ENCODE measurements around the gene NEK1.

DNA sequence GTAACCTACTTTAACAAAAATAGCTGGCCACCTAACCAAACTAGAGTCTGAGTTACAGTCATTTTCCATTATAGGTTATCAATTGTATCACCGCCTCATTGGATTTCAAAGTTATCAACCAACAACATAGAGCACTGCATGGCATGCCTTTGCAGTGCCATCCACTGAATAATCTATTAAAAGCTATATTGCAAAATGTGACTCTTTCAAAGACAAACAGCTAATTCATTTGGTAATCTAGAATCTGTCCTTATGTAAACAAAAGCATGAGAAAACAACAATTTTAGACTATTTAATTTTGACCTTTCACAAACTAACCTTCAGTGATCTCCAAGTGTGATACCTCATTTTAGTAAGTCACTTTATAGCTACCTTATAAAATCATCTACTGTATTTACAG is 197.5 kb downstream of the NEK1 start:
- TF ChIP-seq POLR2A (IDR thresholded peaks at IDR 0.05; ENCODE audit: low read depth, low read length) (no peak), POLR2AphosphoS5 (IDR thresholded peaks at IDR 0.05; ENCODE audit: low read depth, low read length) (no peak)

Data from GM12891 (cell line).